ENCODE results near the gene SYNDIG1.

The SYNDIG1 gene

GRCh38 chr20:24522452-24523330 is 53.3 kb downstream of the SYNDIG1 start:
- intact Hi-C loops (cut with micrococcal nuclease) = no loop called here
- Mint-ChIP-seq H3K4me3 (no peak overlapping the region), H3K36me3 (ENCODE audit: low read depth) (no peaks in the 10 kb centered on the region), H3K9me3 (no peaks in the 10 kb centered on the region), H3K27me3 (no peaks in the 10 kb centered on the region), H3K4me1 (ENCODE audit: low read depth) (no peaks in the 10 kb centered on the region), H3K27ac (no peak overlapping the region)

DNA sequence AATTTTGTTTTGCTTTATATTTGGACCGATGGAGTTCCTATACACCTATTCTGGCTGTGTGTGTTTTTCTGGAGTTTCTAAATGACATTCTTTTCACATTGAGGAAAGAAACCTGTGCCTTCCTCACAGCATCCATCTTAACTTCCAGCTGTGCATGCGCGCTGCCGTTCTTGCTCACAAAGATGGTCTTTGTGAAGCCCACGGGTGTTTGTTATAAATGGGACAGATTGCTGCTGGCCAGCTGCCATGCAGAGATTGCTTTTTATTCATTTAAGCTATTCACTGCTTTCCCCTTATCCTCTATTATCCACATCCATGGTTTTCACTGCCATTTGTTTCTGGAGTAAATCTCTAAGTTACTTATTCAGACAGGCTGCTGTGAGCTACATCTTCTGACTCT is 54.2 kb downstream of the SYNDIG1 start:
- intact Hi-C loops (cut with micrococcal nuclease) = no loop called here
- no peaks in the 10 kb centered on the region for H3K9me3 Mint-ChIP-seq
- no peaks in the 10 kb centered on the region for H3K4me1 Mint-ChIP-seq (ENCODE audit: low read depth)
- H3K27ac Mint-ChIP-seq = no peak overlapping the region
- H3K36me3 Mint-ChIP-seq (ENCODE audit: low read depth) = no peaks in the 10 kb centered on the region
- no peaks in the 10 kb centered on the region for H3K27me3 Mint-ChIP-seq
- no peak overlapping the region for H3K4me3 Mint-ChIP-seq

DNA sequence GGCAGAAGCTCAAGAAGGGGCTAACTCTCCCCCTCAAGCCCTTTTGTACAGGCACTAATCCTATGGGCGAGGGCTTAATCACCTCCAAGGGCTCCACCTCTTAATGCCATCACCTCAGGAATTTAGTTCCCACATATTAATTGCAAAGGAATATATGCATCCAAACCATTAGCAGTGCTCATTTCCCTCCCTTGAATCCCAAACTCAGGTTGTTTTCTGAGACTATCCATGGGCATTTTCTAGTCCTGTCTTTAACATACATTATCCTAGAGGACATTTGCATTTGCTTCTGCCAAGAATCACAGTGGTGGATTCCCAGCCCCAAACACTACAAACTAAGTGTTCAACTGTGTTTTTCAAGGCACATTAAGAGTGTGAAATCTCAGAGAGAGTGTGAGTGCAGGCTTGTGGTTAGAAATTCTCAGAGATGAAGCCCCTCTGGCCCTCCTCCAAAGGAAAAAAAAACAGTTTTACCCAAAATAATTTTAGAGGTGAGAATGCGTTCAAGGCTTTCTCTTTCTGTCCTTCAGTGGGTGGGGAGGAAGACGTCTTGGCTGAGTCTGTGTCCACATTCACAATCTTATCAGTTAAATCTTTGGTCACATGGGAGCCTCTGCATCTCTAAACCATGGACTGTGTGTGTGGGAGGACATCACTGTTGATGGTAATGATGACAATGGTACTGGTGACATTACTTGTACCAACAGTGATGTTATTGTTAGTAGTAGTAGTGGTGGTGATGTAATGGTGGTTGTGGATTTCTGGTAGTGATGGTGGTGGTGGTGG is 59.3 kb downstream of the SYNDIG1 start:
- intact Hi-C loops (cut with micrococcal nuclease) = no loop called here
- Mint-ChIP-seq H3K27ac (no peak overlapping the region), H3K9me3 (no peaks in the 10 kb centered on the region), H3K36me3 (ENCODE audit: low read depth) (no peaks in the 10 kb centered on the region), H3K4me3 (no peak overlapping the region), H3K4me1 (ENCODE audit: low read depth) (no peaks in the 10 kb centered on the region), H3K27me3 (no peaks in the 10 kb centered on the region)

DNA sequence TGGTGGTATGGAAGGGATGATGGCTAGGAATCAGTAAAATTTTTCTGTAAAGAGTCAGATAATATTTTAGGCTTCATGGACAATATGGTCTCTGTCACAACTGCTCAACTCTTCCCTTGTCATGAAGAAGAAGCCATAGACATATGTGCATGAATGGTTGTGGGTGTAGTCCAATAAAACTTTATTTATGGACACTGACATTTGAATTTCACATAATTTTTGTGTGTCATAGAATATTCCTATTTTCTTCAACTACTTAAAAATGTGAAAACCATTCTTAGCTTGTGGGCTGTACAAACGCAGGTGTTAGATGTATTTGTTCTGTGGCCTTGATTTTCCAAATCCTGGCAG is 59.9 kb downstream of the SYNDIG1 start:
- no peaks in the 10 kb centered on the region for H3K36me3 Mint-ChIP-seq (ENCODE audit: low read depth)
- intact Hi-C loops (cut with micrococcal nuclease) = no loop called here
- H3K4me1 Mint-ChIP-seq (ENCODE audit: low read depth) = no peaks in the 10 kb centered on the region
- H3K9me3 Mint-ChIP-seq = no peaks in the 10 kb centered on the region
- no peaks in the 10 kb centered on the region for H3K27me3 Mint-ChIP-seq
- H3K27ac Mint-ChIP-seq = no peak overlapping the region
- H3K4me3 Mint-ChIP-seq = no peak overlapping the region

DNA sequence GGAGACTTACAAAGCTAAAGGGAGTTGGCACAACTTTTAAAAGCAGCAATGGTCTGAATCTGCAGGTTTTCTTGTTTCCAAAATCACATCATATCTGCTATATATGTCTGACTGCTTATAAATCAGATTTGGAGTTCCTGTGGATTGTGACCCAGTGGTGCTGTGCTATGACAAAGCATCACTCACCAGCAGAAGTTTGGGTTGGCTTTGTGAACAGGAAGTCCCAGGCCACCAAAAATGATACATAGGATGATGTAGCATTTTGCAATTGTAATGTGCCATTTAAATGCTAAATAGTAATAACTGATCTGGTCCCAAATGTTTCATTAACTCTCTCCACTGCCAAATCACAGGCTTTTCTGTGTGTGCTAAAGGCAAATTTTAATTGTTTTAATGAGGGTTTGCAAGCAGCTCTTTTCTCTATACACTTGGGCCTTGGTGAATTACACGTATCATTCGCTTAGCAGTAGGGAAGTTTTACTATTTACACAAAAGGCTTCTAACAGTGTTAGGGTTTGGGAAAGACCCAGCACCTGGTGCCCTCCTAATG is 60.8 kb downstream of the SYNDIG1 start:
- no peaks in the 10 kb centered on the region for H3K4me1 Mint-ChIP-seq (ENCODE audit: low read depth)
- no peaks in the 10 kb centered on the region for H3K9me3 Mint-ChIP-seq
- no peaks in the 10 kb centered on the region for H3K36me3 Mint-ChIP-seq (ENCODE audit: low read depth)
- no peak overlapping the region for H3K4me3 Mint-ChIP-seq
- intact Hi-C loops (cut with micrococcal nuclease) = no loop called here
- H3K27me3 Mint-ChIP-seq = no peaks in the 10 kb centered on the region
- H3K27ac Mint-ChIP-seq = no peak overlapping the region

DNA sequence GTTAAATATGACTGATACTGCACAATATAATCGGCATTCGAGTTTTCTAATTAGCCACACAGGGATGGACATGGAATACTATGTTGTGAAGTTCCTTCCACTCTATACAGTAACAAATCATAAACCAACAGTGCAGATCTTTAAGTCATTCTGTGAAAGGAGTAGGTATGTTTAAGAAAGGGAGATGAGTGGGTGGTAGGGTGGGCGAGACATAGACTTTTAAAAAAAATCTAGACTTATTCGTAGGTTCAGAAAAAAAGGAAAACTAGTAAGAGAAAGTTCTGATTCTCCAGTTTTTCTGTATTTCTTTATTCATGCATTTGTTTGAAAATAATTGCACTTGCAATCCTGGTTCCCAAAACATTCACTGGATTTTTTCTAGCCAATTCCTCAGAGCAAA is 61.8 kb downstream of the SYNDIG1 start:
- H3K4me1 Mint-ChIP-seq (ENCODE audit: low read depth) = no peaks in the 10 kb centered on the region
- no peak overlapping the region for H3K4me3 Mint-ChIP-seq
- intact Hi-C loops (cut with micrococcal nuclease) = no loop called here
- H3K27me3 Mint-ChIP-seq = no peaks in the 10 kb centered on the region
- H3K36me3 Mint-ChIP-seq (ENCODE audit: low read depth) = no peaks in the 10 kb centered on the region
- H3K9me3 Mint-ChIP-seq = no peaks in the 10 kb centered on the region
- no peak overlapping the region for H3K27ac Mint-ChIP-seq

DNA sequence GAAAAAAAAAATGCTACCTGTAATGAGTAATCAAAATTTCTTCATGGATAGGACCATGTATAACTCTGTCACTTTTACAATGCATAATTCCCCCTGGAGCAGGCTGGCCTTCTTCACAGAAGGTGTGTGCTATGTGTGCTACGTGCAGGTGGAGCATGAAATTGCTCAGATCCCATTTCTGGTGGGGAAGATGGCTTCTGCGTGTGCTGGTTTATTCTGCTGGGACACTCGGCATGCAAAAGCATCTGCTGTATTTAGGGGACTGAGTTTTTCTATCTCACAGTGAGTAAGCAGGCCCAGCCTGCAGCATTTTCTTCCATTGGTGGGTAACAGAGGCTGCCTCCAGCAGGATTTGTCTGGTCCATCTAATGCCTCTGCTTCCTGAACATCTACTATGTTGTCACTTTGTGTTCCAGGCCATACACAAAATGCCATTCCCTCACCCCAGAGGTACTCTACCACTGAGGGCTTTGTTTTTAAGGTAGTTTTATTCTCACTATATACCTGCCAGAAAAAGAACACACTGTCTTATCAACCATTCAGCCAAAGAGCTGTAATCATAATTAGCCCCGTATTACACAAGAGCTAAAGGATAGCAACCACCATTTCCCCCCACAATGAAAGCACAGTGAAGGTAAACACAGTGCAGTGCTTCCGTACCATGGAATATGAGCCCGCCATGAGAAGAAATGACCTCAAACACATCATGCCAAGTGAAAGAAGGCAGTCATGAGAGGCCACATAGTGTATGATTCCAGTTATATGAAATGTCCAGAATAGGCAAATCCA is 62.4 kb downstream of the SYNDIG1 start:
- intact Hi-C loops (cut with micrococcal nuclease) = no loop called here
- H3K27ac Mint-ChIP-seq = no peak overlapping the region
- H3K9me3 Mint-ChIP-seq = no peaks in the 10 kb centered on the region
- no peaks in the 10 kb centered on the region for H3K36me3 Mint-ChIP-seq (ENCODE audit: low read depth)
- no peaks in the 10 kb centered on the region for H3K27me3 Mint-ChIP-seq
- no peak overlapping the region for H3K4me3 Mint-ChIP-seq
- no peaks in the 10 kb centered on the region for H3K4me1 Mint-ChIP-seq (ENCODE audit: low read depth)

DNA sequence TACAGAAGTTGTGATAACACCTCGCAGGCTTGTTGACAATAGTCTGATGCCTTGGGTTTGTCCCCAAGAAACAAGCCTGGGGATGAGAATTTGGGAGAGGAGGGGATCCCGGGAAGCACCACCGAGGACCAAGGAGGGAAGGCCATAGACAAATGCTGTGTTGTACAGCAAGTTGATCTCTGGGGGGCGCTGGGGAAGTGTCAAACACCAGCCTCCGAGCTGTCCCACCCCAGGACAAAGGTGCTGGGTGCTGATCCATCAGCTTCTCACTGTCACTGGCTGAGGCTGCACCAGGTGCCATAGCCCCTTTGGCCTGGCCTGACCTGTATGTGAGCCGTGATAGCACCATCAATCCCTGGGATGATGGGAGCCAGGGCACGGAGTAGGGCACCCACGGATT is 64.0 kb downstream of the SYNDIG1 start:
- no peaks in the 10 kb centered on the region for H3K9me3 Mint-ChIP-seq
- no peaks in the 10 kb centered on the region for H3K36me3 Mint-ChIP-seq (ENCODE audit: low read depth)
- intact Hi-C loops (cut with micrococcal nuclease) = no loop called here
- no peaks in the 10 kb centered on the region for H3K4me1 Mint-ChIP-seq (ENCODE audit: low read depth)
- no peak overlapping the region for H3K4me3 Mint-ChIP-seq
- H3K27me3 Mint-ChIP-seq = no peaks in the 10 kb centered on the region
- no peak overlapping the region for H3K27ac Mint-ChIP-seq

GRCh38 chr20:24534282-24534681 is 64.9 kb downstream of the SYNDIG1 start:
- Mint-ChIP-seq H3K4me1 (ENCODE audit: low read depth) (no peaks in the 10 kb centered on the region), H3K36me3 (ENCODE audit: low read depth) (no peaks in the 10 kb centered on the region), H3K27me3 (no peaks in the 10 kb centered on the region), H3K4me3 (no peak overlapping the region), H3K27ac (no peak overlapping the region), H3K9me3 (no peaks in the 10 kb centered on the region)
- intact Hi-C loops (cut with micrococcal nuclease) = no loop called here

GRCh38 chr20:24535941-24536730 is 66.7 kb downstream of the SYNDIG1 start:
- no peak overlapping the region for H3K4me3 Mint-ChIP-seq
- H3K9me3 Mint-ChIP-seq = no peaks in the 10 kb centered on the region

GRCh38 chr20:24537210-24537609 is 67.8 kb downstream of the SYNDIG1 start:
- no peaks in the 10 kb centered on the region for H3K27me3 Mint-ChIP-seq
- intact Hi-C loops (cut with micrococcal nuclease) = no loop called here
- no peaks in the 10 kb centered on the region for H3K4me1 Mint-ChIP-seq (ENCODE audit: low read depth)
- H3K27ac Mint-ChIP-seq = no peak overlapping the region
- no peaks in the 10 kb centered on the region for H3K9me3 Mint-ChIP-seq
- no peaks in the 10 kb centered on the region for H3K36me3 Mint-ChIP-seq (ENCODE audit: low read depth)
- no peak overlapping the region for H3K4me3 Mint-ChIP-seq

More at GRCh38 chr20:24535941-24536730, 66.7 kb downstream of the SYNDIG1 start:
- intact Hi-C loops (cut with micrococcal nuclease) = no loop called here
- Mint-ChIP-seq H3K27ac (no peak overlapping the region), H3K27me3 (no peaks in the 10 kb centered on the region), H3K4me1 (ENCODE audit: low read depth) (no peaks in the 10 kb centered on the region), H3K36me3 (ENCODE audit: low read depth) (no peaks in the 10 kb centered on the region)

GRCh38 chr20:24542721-24543120 is 73.3 kb downstream of the SYNDIG1 start:
- H3K27me3 Mint-ChIP-seq = peaks cover 6% of the 10 kb centered on the region
- H3K9me3 Mint-ChIP-seq = no peaks in the 10 kb centered on the region
- no peaks in the 10 kb centered on the region for H3K4me1 Mint-ChIP-seq (ENCODE audit: low read depth)
- no peaks in the 10 kb centered on the region for H3K36me3 Mint-ChIP-seq (ENCODE audit: low read depth)
- intact Hi-C loops (cut with micrococcal nuclease) = no loop called here
- H3K4me3 Mint-ChIP-seq = no peak overlapping the region
- H3K27ac Mint-ChIP-seq = no peak overlapping the region

- peaks cover 6% of the 10 kb centered on the region for H3K27me3 Mint-ChIP-seq
- no peak overlapping the region for H3K27ac Mint-ChIP-seq
- H3K4me1 Mint-ChIP-seq (ENCODE audit: low read depth) = no peaks in the 10 kb centered on the region
- H3K36me3 Mint-ChIP-seq (ENCODE audit: low read depth) = no peaks in the 10 kb centered on the region
- no peaks in the 10 kb centered on the region for H3K9me3 Mint-ChIP-seq
- intact Hi-C loops (cut with micrococcal nuclease) = no loop called here
- no peak overlapping the region for H3K4me3 Mint-ChIP-seq
These were observed 73.7 kb downstream of the SYNDIG1 start for GRCh38 chr20:24543168-24543567.

Measured in dendritic cell treated with granulocyte-macrophage colony-stimulating factor and Interleukin-4, amounts not matched to agents 40 ng/mL and 50 ng/mL, for 4 days (primary cell).